Activated T-cell treated with anti-CD3 and anti-CD28 coated beads, Interleukin-2, amount 50 U/mL, for 24 hours (primary cell): ENCODE measurements around the gene CPEB1.
A peak's percentile ranks its signal among the peaks of the same experiment; 100 is the strongest.

ENCODE experiments used
- DNase-seq: peaks from one replicate; pipeline ENCODE4 v3.0.0-alpha.2; 2020
- H3K27ac Mint-ChIP-seq: 2 replicates; pipeline ENCODE4 v1.8.0; 2020; ENCODE audit warnings: mild to moderate bottlenecking, mixed read lengths
- H3K27me3 Mint-ChIP-seq: 2 replicates; pipeline ENCODE4 v1.8.0; 2020; ENCODE audit warnings: mixed read lengths
- H3K36me3 Mint-ChIP-seq: 2 replicates; pipeline ENCODE4 v1.8.0; 2020; ENCODE audit warnings: low read depth, mixed read lengths
- H3K4me1 Mint-ChIP-seq: 2 replicates; pipeline ENCODE4 v1.8.0; 2020; ENCODE audit warnings: low read depth, mixed read lengths
- H3K4me3 Mint-ChIP-seq: 2 replicates; pipeline ENCODE4 v1.8.0; 2020; ENCODE audit warnings: mild to moderate bottlenecking, moderate library complexity, mixed read lengths
- H3K9me3 Mint-ChIP-seq: 2 replicates; pipeline ENCODE4 v1.8.0; 2020; ENCODE audit warnings: mixed read lengths

CPEB1 gene

DNA sequence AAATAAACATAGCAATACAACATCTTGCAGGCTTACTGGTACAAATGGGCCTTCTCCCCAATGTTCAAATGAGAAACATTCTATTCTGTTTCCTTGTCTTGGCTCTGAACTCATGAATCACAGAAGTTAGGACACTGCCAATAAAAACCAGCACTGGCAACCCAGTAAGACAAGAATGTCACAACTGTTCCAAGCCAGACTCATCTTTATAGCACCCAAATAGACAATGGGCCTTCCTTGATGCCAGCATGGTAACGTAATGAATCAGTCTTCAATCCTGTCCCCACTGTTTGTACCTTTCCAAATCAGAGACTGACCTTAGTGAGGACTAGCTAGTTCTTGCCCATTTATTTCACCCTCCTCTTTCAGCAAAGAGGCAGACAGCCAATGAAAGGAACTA lies 92.8 kb downstream of the CPEB1 start:
- Mint-ChIP-seq H3K27ac (no peak overlapping the region), H3K36me3 (no peaks in the 10 kb centered on the region), H3K9me3 (no peaks in the 10 kb centered on the region), H3K4me3 (no peak overlapping the region), H3K27me3 (peaks cover 9% of the 10 kb centered on the region), H3K4me1 (no peaks in the 10 kb centered on the region)
- no peak for DNase-seq

DNA sequence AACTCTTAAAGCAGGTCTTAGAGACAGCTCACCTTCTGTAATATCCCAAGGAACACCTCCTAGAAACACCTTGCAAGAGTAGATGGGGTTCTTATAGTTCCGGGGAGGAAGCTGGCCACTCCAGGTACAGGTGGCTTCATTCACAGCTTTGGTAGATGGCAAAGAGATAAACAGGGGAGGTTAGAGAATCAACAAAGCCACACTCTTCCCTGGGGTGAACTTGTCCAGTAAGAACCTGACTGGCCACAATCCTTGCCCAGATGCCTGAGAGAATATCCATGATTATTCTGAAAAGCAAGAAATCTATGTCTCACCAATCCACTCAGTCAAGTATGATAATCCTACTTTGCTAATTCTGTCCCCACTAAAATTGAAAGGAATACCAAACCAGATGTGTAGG lies 93.3 kb downstream of the CPEB1 start:
- Mint-ChIP-seq H3K36me3 (no peaks in the 10 kb centered on the region), H3K4me3 (no peak overlapping the region), H3K27me3 (peaks cover 9% of the 10 kb centered on the region), H3K9me3 (no peaks in the 10 kb centered on the region), H3K4me1 (peaks cover under 1% of the 10 kb centered on the region), H3K27ac (no peak overlapping the region)
- DNase-seq, result no peak

DNA sequence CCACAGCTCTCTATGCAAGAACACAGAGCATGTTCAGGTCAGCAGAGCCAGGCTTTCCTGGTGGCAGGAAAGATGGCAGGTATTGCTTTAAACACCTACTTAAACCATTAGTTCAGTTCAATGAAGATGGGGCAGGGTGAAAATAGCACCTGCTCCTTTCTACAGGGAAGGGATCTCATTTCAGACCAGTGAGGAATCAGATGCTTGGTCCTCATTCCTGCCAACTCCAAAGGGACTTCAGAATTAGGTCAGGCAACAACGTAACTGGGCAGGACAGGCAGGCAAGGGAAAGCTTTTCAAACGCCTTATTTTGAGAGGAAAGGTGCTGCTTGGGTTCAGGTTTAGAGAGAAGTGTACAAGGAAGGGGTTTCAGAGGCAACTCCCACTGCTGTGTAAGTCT lies 94.3 kb downstream of the CPEB1 start:
- Mint-ChIP-seq H3K27me3 (peaks cover 9% of the 10 kb centered on the region), H3K4me3 (no peak overlapping the region), H3K27ac (no peak overlapping the region), H3K9me3 (no peaks in the 10 kb centered on the region), H3K36me3 (no peaks in the 10 kb centered on the region), H3K4me1 (peaks cover 4% of the 10 kb centered on the region)
- DNase-seq, result no peak

DNA sequence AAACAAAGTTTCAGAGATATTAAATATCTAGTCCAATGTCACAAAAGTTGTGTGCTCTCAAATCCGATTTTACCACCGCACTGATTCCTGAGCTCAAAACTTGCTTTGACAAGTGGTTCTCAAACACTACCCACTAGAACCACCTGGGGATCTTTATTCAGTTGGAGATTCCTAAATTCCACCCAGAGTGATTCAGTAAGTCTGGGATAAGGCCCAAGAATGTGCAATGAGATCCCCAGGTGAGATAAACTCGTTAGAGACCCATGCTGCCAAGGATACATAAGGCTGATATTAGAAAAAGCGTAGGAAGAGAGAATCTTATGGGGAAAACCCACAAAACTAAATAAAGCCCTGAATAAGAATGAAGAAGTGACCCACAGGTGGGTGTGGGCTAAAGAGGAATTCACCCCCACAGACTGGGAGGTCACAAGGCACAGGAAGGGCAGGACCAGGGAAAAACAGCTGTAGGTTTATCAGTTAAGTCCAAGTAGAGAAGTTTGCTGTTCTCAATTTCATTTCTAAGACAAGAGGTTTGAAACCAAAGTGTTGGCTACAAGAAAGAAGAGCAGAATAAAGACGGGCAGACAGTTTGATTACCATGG lies 95.4 kb downstream of the CPEB1 start:
- H3K4me3 Mint-ChIP-seq, result no peak overlapping the region
- peaks cover 4% of the 10 kb centered on the region for H3K4me1 Mint-ChIP-seq
- H3K27me3 Mint-ChIP-seq, result peaks cover 9% of the 10 kb centered on the region
- no peaks in the 10 kb centered on the region for H3K9me3 Mint-ChIP-seq
- DNase-seq, result no peak
- H3K36me3 Mint-ChIP-seq, result no peaks in the 10 kb centered on the region
- H3K27ac Mint-ChIP-seq, result no peak overlapping the region

DNA sequence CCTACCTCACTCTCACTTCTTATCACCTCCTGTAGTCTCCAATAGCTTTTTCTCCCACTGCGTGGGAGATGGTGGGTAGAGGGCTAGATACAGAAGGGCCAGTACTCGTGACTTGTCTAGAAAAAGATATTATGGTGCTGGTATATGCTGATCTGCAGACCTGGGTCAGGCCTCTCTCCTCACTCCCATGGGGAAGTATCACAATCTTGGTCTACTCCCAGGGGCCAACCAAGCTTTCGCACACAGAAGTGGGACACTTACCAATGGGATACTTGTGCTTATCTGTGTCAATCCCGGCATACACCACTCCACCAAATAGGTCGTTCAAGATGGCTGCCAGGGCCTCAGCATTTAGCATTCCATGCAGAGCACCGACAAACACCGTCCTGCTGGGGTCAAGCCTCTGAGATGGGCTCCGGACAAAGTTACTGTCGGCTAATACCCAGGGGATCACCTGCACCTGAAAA lies 97.9 kb downstream of the CPEB1 start:
- no peaks in the 10 kb centered on the region for H3K36me3 Mint-ChIP-seq
- H3K27me3 Mint-ChIP-seq, result peaks cover 9% of the 10 kb centered on the region
- H3K27ac Mint-ChIP-seq, result no peak overlapping the region
- DNase-seq, result no peak
- H3K4me1 Mint-ChIP-seq, result peaks cover 4% of the 10 kb centered on the region
- H3K4me3 Mint-ChIP-seq, result no peak overlapping the region
- H3K9me3 Mint-ChIP-seq, result no peaks in the 10 kb centered on the region

DNA sequence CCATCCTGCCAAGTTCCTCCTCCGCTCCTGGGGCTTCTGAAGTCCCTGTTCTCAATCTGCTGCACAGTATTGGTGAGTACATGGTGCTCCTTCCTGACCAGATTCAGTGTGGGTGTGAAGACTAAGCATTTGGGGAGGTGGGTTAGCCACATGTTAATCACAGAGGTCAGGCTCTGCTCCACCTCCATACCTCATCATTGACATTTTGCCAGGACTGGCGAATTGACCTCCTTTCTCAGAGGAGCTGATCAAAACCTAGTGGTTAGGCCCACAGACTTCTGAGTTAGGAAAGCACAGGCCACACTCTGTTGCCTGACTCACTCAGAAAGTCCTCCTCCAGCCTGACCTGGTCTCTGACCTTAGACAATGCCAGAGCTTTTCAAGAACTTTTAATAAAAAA lies 98.5 kb downstream of the CPEB1 start:
- Mint-ChIP-seq H3K27me3 (peaks cover 9% of the 10 kb centered on the region), H3K27ac (no peak overlapping the region), H3K36me3 (no peaks in the 10 kb centered on the region), H3K9me3 (no peaks in the 10 kb centered on the region), H3K4me3 (no peak overlapping the region), H3K4me1 (peaks cover 4% of the 10 kb centered on the region)
- no peak for DNase-seq

DNA sequence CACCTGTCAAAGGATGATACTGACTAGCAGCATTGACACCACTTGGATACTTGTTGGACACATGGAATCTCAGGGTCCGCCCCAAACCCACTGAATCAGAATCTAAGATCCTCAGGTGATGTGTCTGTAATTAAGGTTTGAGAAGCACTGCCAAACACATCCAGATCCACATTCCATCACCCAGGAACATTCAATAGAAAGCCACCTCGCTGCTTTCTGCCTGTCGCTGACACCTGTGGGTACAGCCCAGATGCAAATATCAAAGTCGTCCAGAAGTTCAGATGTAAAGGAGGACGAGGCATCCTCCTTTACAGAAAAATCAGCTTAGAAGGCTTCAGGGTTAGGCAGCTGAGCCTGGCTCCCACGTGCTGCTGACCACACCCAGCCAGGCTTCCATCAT lies 101.7 kb downstream of the CPEB1 start:
- no peaks in the 10 kb centered on the region for H3K9me3 Mint-ChIP-seq

DNA sequence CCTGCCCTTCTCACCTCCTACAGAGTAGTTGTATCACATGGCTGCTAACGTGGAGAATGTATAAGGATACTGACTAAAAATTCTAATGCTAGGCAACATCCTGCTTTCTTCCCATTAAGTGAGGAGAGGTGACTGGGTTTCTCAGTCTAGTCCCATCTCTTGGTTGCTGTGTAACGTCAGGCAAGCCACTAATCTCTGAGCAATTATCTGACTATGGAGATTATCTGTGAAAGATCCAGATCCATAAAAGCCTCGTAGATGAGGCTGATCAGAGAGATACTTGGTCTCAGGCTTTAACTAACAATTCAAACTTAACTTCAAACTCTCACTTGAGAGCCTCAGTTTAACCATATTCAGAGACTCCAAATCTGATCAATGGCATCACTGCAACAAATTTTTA lies 102.2 kb downstream of the CPEB1 start:
- no peak for DNase-seq
- H3K4me3 Mint-ChIP-seq, result no peak overlapping the region
- no peak overlapping the region for H3K27ac Mint-ChIP-seq
- H3K4me1 Mint-ChIP-seq, result peaks cover 14% of the 10 kb centered on the region
- H3K27me3 Mint-ChIP-seq, result no peaks in the 10 kb centered on the region
- peaks cover 12% of the 10 kb centered on the region for H3K36me3 Mint-ChIP-seq
- no peaks in the 10 kb centered on the region for H3K9me3 Mint-ChIP-seq

More for the DNA sequence above, 101.7 kb downstream of the CPEB1 start:
- no peak overlapping the region for H3K27ac Mint-ChIP-seq
- peaks cover 9% of the 10 kb centered on the region for H3K36me3 Mint-ChIP-seq
- peaks cover under 1% of the 10 kb centered on the region for H3K27me3 Mint-ChIP-seq
- peaks cover 14% of the 10 kb centered on the region for H3K4me1 Mint-ChIP-seq
- no peak overlapping the region for H3K4me3 Mint-ChIP-seq
- DNase-seq, result no peak

DNA sequence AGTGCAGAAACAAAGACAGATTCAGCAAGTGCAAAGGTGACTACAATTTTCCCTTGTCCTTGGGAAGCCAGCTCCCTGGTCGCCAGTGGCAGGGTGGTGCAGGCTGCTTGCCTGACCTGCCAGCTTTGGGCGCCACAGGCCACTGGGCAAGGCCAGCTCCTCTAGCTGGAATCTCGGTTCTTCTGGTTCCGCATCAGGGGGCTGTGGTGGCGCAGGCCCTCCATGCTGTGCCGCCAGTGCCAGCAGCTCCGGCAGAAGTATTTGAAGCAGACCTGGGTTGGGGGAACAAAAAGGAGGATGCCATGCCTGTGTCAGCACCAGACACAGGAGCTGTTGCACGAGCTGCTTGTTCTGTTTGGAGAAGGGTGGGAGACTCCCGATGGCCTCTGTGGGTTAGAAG lies 102.7 kb downstream of the CPEB1 start:
- Mint-ChIP-seq H3K27me3 (no peaks in the 10 kb centered on the region), H3K4me3 (no peak overlapping the region)
- no peak for DNase-seq

DNA sequence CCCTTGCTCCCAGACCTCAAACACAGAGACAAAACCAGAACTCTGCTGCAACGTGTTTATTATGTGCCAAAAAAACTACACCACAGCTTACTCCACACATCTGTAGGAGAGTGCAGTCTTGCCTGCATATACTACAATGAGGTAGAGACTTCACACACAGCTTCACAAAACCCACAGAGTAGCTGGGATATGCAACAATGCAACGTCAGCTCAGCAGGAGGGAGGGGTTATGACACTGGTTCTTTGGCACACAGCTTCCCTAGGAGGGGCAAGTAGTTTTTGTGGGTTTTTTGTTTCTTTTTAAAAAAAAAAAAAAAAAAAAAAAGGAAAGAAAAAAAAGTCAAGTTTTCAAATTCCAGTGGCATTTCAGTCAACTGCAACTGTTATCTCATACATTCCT lies 104.0 kb downstream of the CPEB1 start:
- H3K36me3 Mint-ChIP-seq, result peaks cover 31% of the 10 kb centered on the region
- peaks cover 11% of the 10 kb centered on the region for H3K4me1 Mint-ChIP-seq
- no peak overlapping the region for H3K4me3 Mint-ChIP-seq
- no peaks in the 10 kb centered on the region for H3K9me3 Mint-ChIP-seq
- H3K27me3 Mint-ChIP-seq, result no peaks in the 10 kb centered on the region
- no peak for DNase-seq
- H3K27ac Mint-ChIP-seq, result no peak overlapping the region

More for the DNA sequence above, 102.7 kb downstream of the CPEB1 start:
- H3K4me1 Mint-ChIP-seq, result peaks cover 14% of the 10 kb centered on the region
- peaks cover 18% of the 10 kb centered on the region for H3K36me3 Mint-ChIP-seq
- H3K9me3 Mint-ChIP-seq, result no peaks in the 10 kb centered on the region
- no peak overlapping the region for H3K27ac Mint-ChIP-seq

DNA sequence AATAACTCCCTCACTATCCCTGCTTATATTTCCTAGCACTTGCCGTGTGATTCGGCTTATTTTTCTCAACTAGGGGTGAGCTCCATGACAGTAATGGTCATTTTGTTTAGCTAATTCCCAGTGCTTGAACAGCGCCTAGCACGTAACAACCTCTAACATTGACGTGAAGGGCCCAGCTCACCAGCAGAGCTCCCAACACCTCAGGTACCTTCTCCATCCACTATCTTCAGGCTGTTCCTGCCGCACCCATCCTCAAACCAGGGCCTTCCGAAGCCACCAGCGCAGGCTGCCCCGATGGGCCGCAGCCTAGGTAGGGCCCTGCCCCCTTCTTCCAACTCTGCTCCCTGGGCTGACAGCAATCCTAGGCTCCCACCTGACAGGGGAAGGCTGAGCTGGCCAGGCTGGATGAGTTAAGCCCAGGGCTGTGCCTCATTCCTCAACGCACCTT lies 106.2 kb downstream of the CPEB1 start:
- Mint-ChIP-seq H3K27me3 (no peaks in the 10 kb centered on the region), H3K36me3 (peaks cover 52% of the 10 kb centered on the region), H3K27ac (peak overlapping the region; percentile 98), H3K4me1 (peaks cover 33% of the 10 kb centered on the region), H3K4me3 (peak overlapping the region; percentile 99), H3K9me3 (no peaks in the 10 kb centered on the region)
- DNase-seq, result peak; percentile 54

DNA sequence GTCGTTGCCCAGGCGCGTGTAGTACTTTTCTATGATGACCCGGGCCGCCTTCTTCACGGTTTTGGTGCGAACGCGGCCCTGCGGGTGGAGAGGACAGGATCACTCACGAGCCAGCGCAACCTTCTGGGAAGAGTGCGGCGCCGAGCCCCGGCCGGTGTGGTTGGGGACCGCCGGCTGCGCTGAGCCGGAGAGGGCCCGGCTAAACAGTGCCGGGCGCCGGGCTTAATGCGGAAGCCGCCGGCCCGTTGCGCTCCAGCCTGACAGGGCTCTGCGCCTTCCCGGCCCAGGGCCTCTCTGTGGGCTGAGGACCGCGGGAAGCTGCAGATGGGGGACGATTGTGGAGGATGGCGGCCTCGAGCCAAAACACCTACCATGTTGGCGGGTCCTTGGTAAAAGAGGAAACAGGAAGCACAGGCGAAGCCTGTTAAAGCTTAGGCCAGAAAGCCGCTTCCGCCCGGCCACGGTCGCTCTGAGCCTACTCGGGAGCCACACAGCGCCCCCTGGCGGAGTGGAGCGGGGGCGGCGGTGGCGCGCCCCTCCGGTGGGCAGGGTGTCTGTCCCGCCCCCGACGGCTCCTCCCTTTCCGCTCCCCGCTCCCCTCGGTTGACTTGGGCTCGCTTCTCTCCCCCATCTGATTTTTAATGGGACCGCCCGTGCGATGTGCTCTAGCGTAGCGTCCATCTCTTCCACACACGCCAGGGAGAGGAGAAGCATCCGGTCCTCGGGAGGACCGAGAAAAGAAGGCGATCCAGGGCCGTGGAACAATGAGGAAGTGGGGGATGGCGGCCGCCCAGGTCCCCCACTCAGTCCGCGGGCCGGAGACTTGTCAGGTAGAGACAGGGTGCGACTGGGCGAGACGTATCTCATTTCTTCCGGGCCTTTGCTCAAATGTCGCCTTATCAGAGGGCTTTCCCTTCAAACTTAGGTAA lies 106.8 kb downstream of the CPEB1 start, which contains the start of gene RPS17:
Gene RPS17, minus strand, starts transcription at position 403 of the 929 bp plus-strand sequence. Its CDS starts 29 bp downstream, at position 374.
- H3K4me3 Mint-ChIP-seq, result peak within 1 kb of the TSS; percentile 99
- peak within 1 kb of the TSS; percentile 98 for H3K27ac Mint-ChIP-seq
- peaks cover 59% of the 10 kb centered on the region for H3K36me3 Mint-ChIP-seq
- peak; percentile 99 for DNase-seq
- peaks cover 34% of the 10 kb centered on the region for H3K4me1 Mint-ChIP-seq
- no peaks in the 10 kb centered on the region for H3K27me3 Mint-ChIP-seq
- no peaks in the 10 kb centered on the region for H3K9me3 Mint-ChIP-seq

DNA sequence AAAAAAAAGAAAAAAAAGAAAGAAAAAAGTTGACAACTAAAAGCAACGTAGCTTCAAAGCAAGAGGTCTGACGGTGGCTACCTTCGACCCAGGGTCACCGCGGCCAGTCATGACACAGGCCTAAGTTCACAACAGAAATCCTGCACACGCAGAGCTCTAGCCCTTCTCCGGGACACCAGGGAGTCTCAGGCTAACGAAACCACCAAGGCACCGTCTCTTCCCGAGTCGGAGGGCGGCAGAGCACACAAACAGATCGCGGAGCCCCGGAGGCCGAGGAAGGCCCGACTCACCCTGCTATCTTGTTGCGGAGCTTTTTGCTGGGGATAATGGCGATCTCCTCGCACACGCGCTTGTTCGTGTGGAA lies 107.5 kb downstream of the CPEB1 start:
- H3K27me3 Mint-ChIP-seq, result no peaks in the 10 kb centered on the region
- H3K4me1 Mint-ChIP-seq, result peaks cover 34% of the 10 kb centered on the region

DNA sequence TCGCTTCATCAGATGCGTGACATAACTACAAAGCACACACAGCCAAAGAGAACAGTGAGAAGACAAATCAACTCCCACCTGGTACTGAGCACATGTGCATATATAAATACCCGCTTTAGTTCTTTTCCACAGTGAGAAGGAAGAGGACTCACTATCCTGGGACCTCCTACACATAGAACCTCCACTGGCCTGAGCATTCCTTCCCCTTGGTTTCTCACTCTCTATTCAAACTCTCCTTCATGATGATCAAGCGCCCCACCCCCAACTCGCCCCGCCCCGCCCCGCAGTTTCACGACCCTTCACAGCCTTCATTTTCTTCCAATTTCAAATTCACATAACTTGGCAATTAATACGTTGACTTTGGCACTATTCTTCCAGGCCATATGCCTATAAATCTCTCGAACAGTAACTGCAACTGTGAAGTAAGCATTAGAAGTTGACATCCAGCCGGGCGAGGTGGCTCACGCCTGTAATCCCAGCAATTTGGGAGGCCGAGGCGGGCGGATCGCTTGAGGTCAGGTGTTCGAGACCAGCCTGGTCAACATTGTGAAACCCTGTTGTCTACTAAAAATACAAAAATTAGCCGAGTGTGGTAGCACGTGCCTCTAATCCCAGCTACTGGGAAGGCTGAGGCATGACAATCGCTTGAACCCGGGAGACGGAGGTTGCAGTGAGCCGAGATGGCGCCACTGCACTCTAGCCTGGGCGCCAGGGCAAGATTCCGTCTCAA lies 108.0 kb downstream of the CPEB1 start:
- peak overlapping the region; percentile 98 for H3K27ac Mint-ChIP-seq
- H3K36me3 Mint-ChIP-seq, result peaks cover 70% of the 10 kb centered on the region
- peak; percentile 58 for DNase-seq
- H3K9me3 Mint-ChIP-seq, result no peaks in the 10 kb centered on the region
- H3K4me3 Mint-ChIP-seq, result peak overlapping the region; percentile 99
- no peaks in the 10 kb centered on the region for H3K27me3 Mint-ChIP-seq
- peaks cover 39% of the 10 kb centered on the region for H3K4me1 Mint-ChIP-seq

More for the DNA sequence above, 107.5 kb downstream of the CPEB1 start:
- Mint-ChIP-seq H3K4me3 (peak overlapping the region; percentile 99), H3K27ac (peak overlapping the region; percentile 98), H3K36me3 (peaks cover 64% of the 10 kb centered on the region), H3K9me3 (no peaks in the 10 kb centered on the region)
- DNase-seq, result no peak
